Right lobe of liver (tissue), 6 donors: ENCODE measurements around the gene PAXX. TPM values are rescaled to one million over a fixed set of nuclear protein-coding genes. Genes with fewer than 3 reads are reported as not detected.

Source experiments
- ATAC-seq, 4 donors: fragments of 200-7000 bp; cut with Tn5 transposase; one replicate each; pipeline ENCODE4 v1.9.1; 2020; ENCODE audit warnings: mild to moderate bottlenecking in 4 of 4, moderate library complexity in 4 of 4
- DNase-seq, 3 donors: peaks; one replicate each; pipeline ENCODE4 v3.0.0-alpha.2; 2020
- H3K27ac ChIP-seq, 3 donors: fragments of 200-600 bp; one replicate each; pipeline ENCODE4 v1.8.0; 2022
- H3K27me3 ChIP-seq, 2 donors: fragments of 200-600 bp; one replicate each; pipeline ENCODE4 v1.8.0; 2022
- H3K36me3 ChIP-seq, 4 donors: fragments of 200-600 bp; sonication (generic) in 1 of 4; one replicate each; pipeline versions ENCODE4 v1.5.1 to v1.8.0; 2017 to 2022; ENCODE audit warnings: control low read depth in 1 of 4
- H3K4me1 ChIP-seq, 4 donors: fragments of 200-600 bp; sonication (generic) in 1 of 4; one replicate each; pipeline versions ENCODE4 v1.5.1 to v1.8.0; 2017 to 2022; ENCODE audit warnings: control low read depth in 1 of 4
- H3K4me3 ChIP-seq, 3 donors: fragments of 200-600 bp; one replicate each; pipeline ENCODE4 v1.8.0; 2022
- H3K9me3 ChIP-seq, 4 donors: fragments of 200-600 bp; sonication (generic) in 1 of 4; one replicate each; pipeline versions ENCODE4 v1.5.1 to v1.8.0; 2017 to 2022; ENCODE audit warnings: control low read depth in 1 of 4
- CTCF ChIP-seq, 4 donors: fragments of 200-600 bp in 3 of 4; fragments of 450-650 bp in 1 of 4; IDR thresholded peaks; one replicate each; pipeline versions ENCODE4 v1.5.1 to v1.8.0; 2016 to 2022; ENCODE audit warnings: antibody characterized with exemption in 4 of 4, mild to moderate bottlenecking in 2 of 4
- POLR2A ChIP-seq: fragments of 450-650 bp; IDR thresholded peaks from one replicate; pipeline ENCODE4 v1.6.1; 2017; ENCODE audit warnings: antibody characterized with exemption, mild to moderate bottlenecking
- WGBS: methylation state at CpG from one replicate; pipeline ENCODE4 v1.1.6; 2018; ENCODE audit warnings: low coverage, low lambda C conversion rate; ENCODE audit not compliant: insufficient coverage; ENCODE audit errors: missing lambda C conversion rate; 5-methylcytosine and 5-hydroxymethylcytosine counted together
- intact Hi-C, 2 donors: fragments of 100-400 bp; cut with DNase I; formaldehyde crosslinking; loops; one replicate each; pipeline versions ENCODE4 v1.11.2 to v1.14.1; 2022
- total RNA-seq, 6 experiments: library from RNA; depleted of rRNA in 2 of 6; stranded (reverse); fragments of >200 nt in 2 of 6; fragmentation: NEBNext Ultra II Directional in 3 of 6; extraction: Animal tissue kit (Norgen Biotek cat#: 25700) in 3 of 6; gene quantifications; one replicate each; pipeline versions ENCODE4 v1.1.0 to v1.2.4, GENCODE V29; 2016 to 2023
- donor health status: DM: no; HTN: yes; CAD: no.
- donor health status: DM: no; HTN: no; CAD: no.
- donor health status: DM: no; HTN: no; CAD: no.
- donor health status: DM: no; HTN: yes; CAD: no.
- donor health status: DM: no; HTN: yes; CAD: no.

Gene PAXX
- total RNA-seq, 6 experiments from 2014 or later: 13.8 to 34.5 (median 23.3) TPM

- ATAC-seq (peak; percentile 29 to 59 (median 52)), DNase-seq (peak in 2 of 3 donors; percentile 67)
- WGBS: 8% methylated on average over 18 of the region's 78 CpGs
- Histone ChIP-seq H3K9me3 (no peaks in the 10 kb centered on the region), H3K4me1 (no peaks in the 10 kb centered on the region), H3K4me3 (peak overlapping the region; percentile 16 to 29 (median 21)), H3K36me3 (no peaks in the 10 kb centered on the region), H3K27me3 (no peaks in the 10 kb centered on the region), H3K27ac (no peak overlapping the region)
- intact Hi-C loops: no loop called here
- TF ChIP-seq POLR2A (no peak), CTCF (IDR thresholded peaks at IDR 0.05) (no peak)
Measured at GRCh38 chr9:136978073-136978864, 14.0 kb upstream of the PAXX start.

GRCh38 chr9:136978865-136979544 lies 13.2 kb upstream of the PAXX start:
- Histone ChIP-seq H3K27ac (no peak overlapping the region), H3K4me3 (no peak overlapping the region), H3K4me1 (no peaks in the 10 kb centered on the region), H3K27me3 (no peaks in the 10 kb centered on the region), H3K36me3 (no peaks in the 10 kb centered on the region), H3K9me3 (no peaks in the 10 kb centered on the region)
- WGBS: 11% methylated on average over 6 of the region's 41 CpGs
- DNase-seq (no peak), ATAC-seq (no peak)
- TF ChIP-seq CTCF (IDR thresholded peaks at IDR 0.05): no peak
- no peak for TF ChIP-seq POLR2A
- intact Hi-C loops: no loop called here

GRCh38 chr9:136979769-136980587 lies 12.2 kb upstream of the PAXX start:
- TF ChIP-seq CTCF (IDR thresholded peaks at IDR 0.05) (no peak), POLR2A (no peak)
- WGBS: 0% methylated on average over 1 of the region's 26 CpGs
- DNase-seq: no peak
- no peak overlapping the region for H3K27ac ChIP-seq
- no peaks in the 10 kb centered on the region for H3K9me3 ChIP-seq
- intact Hi-C loops: no loop called here
- H3K27me3 ChIP-seq: no peaks in the 10 kb centered on the region
- no peaks in the 10 kb centered on the region for H3K4me1 ChIP-seq
- ATAC-seq: no peak
- no peaks in the 10 kb centered on the region for H3K36me3 ChIP-seq
- H3K4me3 ChIP-seq: no peak overlapping the region

- no peak overlapping the region for H3K27ac ChIP-seq
Measured at GRCh38 chr9:136980669-136981478, 11.3 kb upstream of the PAXX start.

More at GRCh38 chr9:136980669-136981478, 11.3 kb upstream of the PAXX start:
- WGBS: 84% methylated on average over 5 of the region's 16 CpGs
- Histone ChIP-seq H3K4me1 (no peaks in the 10 kb centered on the region), H3K36me3 (no peaks in the 10 kb centered on the region), H3K27me3 (no peaks in the 10 kb centered on the region), H3K4me3 (no peak overlapping the region), H3K9me3 (no peaks in the 10 kb centered on the region)
- intact Hi-C loops: no loop called here
- ATAC-seq (no peak), DNase-seq (no peak)
- TF ChIP-seq POLR2A (no peak), CTCF (IDR thresholded peaks at IDR 0.05) (no peak)
